ENCODE data around the gene SPACDR. TPM values are rescaled to one million over a fixed set of nuclear protein-coding genes. Genes with fewer than 3 reads are reported as not detected.

The SPACDR gene
- total RNA-seq, 2 experiments from 2014 or later: 0.64 to 0.93 TPM

DNA sequence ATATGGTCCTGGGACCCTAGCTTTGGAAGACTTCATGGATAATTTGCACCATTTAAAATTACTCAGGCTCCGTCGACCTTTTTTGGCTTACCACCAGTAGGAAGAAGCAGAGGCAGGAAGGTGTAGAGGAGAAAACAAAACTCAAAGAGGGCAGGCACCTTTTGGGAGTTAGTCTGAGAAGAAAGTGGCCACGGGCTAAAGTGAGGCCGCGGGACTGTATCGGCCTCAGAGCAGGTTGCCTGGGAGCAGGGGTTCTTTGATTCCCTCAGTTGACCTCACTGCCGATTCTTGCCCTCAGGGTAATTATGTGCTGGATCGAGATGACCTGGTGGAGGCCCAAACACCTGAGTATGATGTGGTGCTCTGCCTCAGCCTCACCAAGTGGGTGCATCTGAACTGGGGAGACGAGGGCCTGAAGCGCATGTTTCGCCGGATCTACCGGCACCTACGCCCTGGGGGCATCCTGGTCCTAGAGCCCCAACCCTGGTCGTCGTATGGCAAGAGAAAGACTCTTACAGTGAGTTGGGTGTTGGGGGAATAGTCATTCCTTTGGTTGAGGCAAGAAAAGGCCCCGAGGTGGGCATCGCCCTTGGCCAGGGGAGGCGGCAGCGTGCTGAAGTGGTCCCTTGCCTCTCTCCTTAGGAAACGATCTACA lies 31.3 kb downstream of the SPACDR start:
- intact Hi-C loops (cut with DNase I, micrococcal nuclease): loop anchor here in 1 of 2 experiments (10.0 kb wide), 1 partner anchor 822 kb away; no protein-coding TSS in a partner anchor
- Histone ChIP-seq H3K4me3 (ENCODE audit: low read length) (no peak overlapping the region), H3K36me3 (ENCODE audit: insufficient read depth, low read length) (peaks cover 30% of the 10 kb centered on the region), H3K27me3 (ENCODE audit: control insufficient read depth in 1 of 2, insufficient read depth in 2 of 2, low read length in 2 of 2) (no peaks in the 10 kb centered on the region), H3K4me1 (ENCODE audit: insufficient read depth, low read length) (peaks cover 77% of the 10 kb centered on the region), H3K9me3 (ENCODE audit: control insufficient read depth in 1 of 2, insufficient read depth in 1 of 2, low read length in 2 of 2) (no peaks in the 10 kb centered on the region), H3K27ac (ENCODE audit: low read depth in 1 of 2, low read length in 2 of 2) (no peak overlapping the region)
- CTCF ChIA-PET: no interaction called here
- Mint-ChIP-seq H3K36me3 (ENCODE audit: low read depth) (peaks cover 74% of the 10 kb centered on the region), H3K27me3 (peaks cover 11% of the 10 kb centered on the region), H3K9me3 (no peaks in the 10 kb centered on the region), H3K27ac (peak overlapping the region; percentile 100), H3K4me3 (peak overlapping the region; percentile 95), H3K4me1 (ENCODE audit: low read depth) (peaks cover 67% of the 10 kb centered on the region)
- TF ChIP-seq, protein P1, sequence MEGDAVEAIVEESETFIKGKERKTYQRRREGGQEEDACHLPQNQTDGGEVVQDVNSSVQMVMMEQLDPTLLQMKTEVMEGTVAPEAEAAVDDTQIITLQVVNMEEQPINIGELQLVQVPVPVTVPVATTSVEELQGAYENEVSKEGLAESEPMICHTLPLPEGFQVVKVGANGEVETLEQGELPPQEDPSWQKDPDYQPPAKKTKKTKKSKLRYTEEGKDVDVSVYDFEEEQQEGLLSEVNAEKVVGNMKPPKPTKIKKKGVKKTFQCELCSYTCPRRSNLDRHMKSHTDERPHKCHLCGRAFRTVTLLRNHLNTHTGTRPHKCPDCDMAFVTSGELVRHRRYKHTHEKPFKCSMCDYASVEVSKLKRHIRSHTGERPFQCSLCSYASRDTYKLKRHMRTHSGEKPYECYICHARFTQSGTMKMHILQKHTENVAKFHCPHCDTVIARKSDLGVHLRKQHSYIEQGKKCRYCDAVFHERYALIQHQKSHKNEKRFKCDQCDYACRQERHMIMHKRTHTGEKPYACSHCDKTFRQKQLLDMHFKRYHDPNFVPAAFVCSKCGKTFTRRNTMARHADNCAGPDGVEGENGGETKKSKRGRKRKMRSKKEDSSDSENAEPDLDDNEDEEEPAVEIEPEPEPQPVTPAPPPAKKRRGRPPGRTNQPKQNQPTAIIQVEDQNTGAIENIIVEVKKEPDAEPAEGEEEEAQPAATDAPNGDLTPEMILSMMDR (IDR thresholded peaks at IDR 0.05): no peak
- no peak for ATAC-seq (ENCODE audit: poor library complexity)
- POLR2A ChIA-PET: interaction anchor here (1.2 to 1.4 kb wide), 2 partner anchors 32 to 284 kb away, joined by 3 to 4 read pairs; partner anchors contain the start of gene LAMTOR4
- DNase-seq: peak in 1 of 14 experiments; percentile 38

DNA sequence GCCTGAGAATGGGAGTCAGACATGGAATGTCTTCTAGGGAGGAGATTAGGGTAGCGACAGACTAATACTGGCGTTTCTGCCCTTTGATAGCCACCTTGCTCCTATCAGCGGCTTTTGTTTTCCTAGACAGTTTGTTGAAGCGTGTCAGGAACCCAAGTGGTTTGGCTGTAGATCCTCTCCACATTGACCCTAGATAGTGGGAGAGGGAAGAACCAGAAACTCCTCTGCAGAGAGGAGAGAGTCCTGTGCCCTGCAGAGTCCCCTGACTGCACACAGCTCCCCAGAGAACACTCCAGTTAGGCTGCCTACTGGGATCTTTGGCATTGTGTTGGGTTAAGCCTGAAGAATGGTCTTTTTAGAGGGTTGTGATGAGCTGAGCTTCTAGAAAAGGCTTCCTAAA lies 32.0 kb downstream of the SPACDR start:
- no peak for ATAC-seq (ENCODE audit: poor library complexity)
- intact Hi-C loops (cut with DNase I, micrococcal nuclease): loop anchor here in 1 of 2 experiments (10.0 kb wide), 1 partner anchor 823 kb away; no protein-coding TSS in a partner anchor
- peaks cover 76% of the 10 kb centered on the region for H3K4me1 ChIP-seq (ENCODE audit: insufficient read depth, low read length)
- no peaks in the 10 kb centered on the region for H3K27me3 ChIP-seq (ENCODE audit: control insufficient read depth in 1 of 2, insufficient read depth in 2 of 2, low read length in 2 of 2)
- TF ChIP-seq, protein P1 (IDR thresholded peaks at IDR 0.05): no peak
- no peak for DNase-seq
- H3K27ac Mint-ChIP-seq: peak overlapping the region; percentile 100
- peak overlapping the region in 1 of 2 donors; percentile 16 for H3K27ac ChIP-seq (ENCODE audit: low read depth in 1 of 2, low read length in 2 of 2)
- ChIA-PET CTCF (no interaction called here), POLR2A (no interaction called here)
- no peaks in the 10 kb centered on the region for H3K9me3 Mint-ChIP-seq
- H3K4me3 Mint-ChIP-seq: peak overlapping the region; percentile 95
- H3K4me1 Mint-ChIP-seq (ENCODE audit: low read depth): peaks cover 67% of the 10 kb centered on the region
- H3K27me3 Mint-ChIP-seq: peaks cover 11% of the 10 kb centered on the region
- peaks cover 74% of the 10 kb centered on the region for H3K36me3 Mint-ChIP-seq (ENCODE audit: low read depth)
- no peak overlapping the region for H3K4me3 ChIP-seq (ENCODE audit: low read length)
- no peaks in the 10 kb centered on the region for H3K9me3 ChIP-seq (ENCODE audit: control insufficient read depth in 1 of 2, insufficient read depth in 1 of 2, low read length in 2 of 2)
- H3K36me3 ChIP-seq (ENCODE audit: insufficient read depth, low read length): peaks cover 30% of the 10 kb centered on the region

DNA sequence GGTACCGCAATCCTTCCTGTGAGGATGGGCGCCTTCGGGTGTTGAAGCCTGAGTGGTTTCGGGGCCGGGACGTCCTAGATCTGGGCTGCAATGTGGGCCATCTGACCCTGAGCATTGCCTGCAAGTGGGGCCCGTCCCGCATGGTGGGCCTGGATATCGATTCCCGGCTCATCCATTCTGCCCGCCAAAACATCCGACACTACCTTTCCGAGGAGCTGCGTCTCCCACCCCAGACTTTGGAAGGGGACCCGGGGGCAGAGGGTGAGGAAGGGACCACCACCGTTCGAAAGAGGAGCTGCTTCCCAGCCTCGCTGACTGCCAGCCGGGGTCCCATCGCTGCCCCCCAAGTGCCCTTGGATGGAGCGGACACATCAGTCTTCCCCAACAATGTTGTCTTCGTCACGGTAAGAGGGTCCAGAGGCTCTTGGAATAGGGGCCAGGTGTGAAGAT lies 32.7 kb downstream of the SPACDR start:
- ChIA-PET POLR2A (interaction anchor here (3.9 kb wide), 1 partner anchor 8 kb away, joined by 84 read pairs; the partner anchor contains the start of gene PPP1R35), CTCF (no interaction called here)
- DNase-seq (peak in 1 of 14 experiments; percentile 53), ATAC-seq (ENCODE audit: poor library complexity) (no peak)
- peak overlapping the region in 1 of 2 donors; percentile 35 for H3K27ac ChIP-seq (ENCODE audit: low read depth in 1 of 2, low read length in 2 of 2)
- Mint-ChIP-seq H3K36me3 (ENCODE audit: low read depth) (peaks cover 70% of the 10 kb centered on the region), H3K4me3 (peak overlapping the region; percentile 95), H3K9me3 (no peaks in the 10 kb centered on the region), H3K27ac (peak overlapping the region; percentile 100), H3K4me1 (ENCODE audit: low read depth) (peaks cover 64% of the 10 kb centered on the region), H3K27me3 (peaks cover 11% of the 10 kb centered on the region)
- intact Hi-C loops (cut with DNase I, micrococcal nuclease): loop anchor here in 1 of 2 experiments (10.0 kb wide), 1 partner anchor 823 kb away; no protein-coding TSS in a partner anchor
- TF ChIP-seq, protein P1 (IDR thresholded peaks at IDR 0.05): no peak
- H3K4me1 ChIP-seq (ENCODE audit: insufficient read depth, low read length): peaks cover 70% of the 10 kb centered on the region
- H3K9me3 ChIP-seq (ENCODE audit: control insufficient read depth in 1 of 2, insufficient read depth in 1 of 2, low read length in 2 of 2): no peaks in the 10 kb centered on the region
- peaks cover 30% of the 10 kb centered on the region for H3K36me3 ChIP-seq (ENCODE audit: insufficient read depth, low read length)
- H3K27me3 ChIP-seq (ENCODE audit: control insufficient read depth in 1 of 2, insufficient read depth in 2 of 2, low read length in 2 of 2): no peaks in the 10 kb centered on the region
- H3K4me3 ChIP-seq (ENCODE audit: low read length): no peak overlapping the region

Data from CD4-positive, alpha-beta T cell (primary cell).